ENCODE results near the gene SLC4A9.

Gene SLC4A9

GRCh38 chr5:140360681-140361479, 886 bp downstream of the SLC4A9 start:
- Histone ChIP-seq H3K27me3 (ENCODE audit: insufficient read depth, low read length, poor library complexity) (no peaks in the 10 kb centered on the region), H3K56ac (ENCODE audit: low read length) (no peak overlapping the region), H3K18ac (ENCODE audit: low read length) (no peak overlapping the region), H2BK15ac (replicated peaks; ENCODE audit: low read depth) (no peak overlapping the region), H4K5ac (ENCODE audit: low read length) (no peak overlapping the region), H2BK120ac (ENCODE audit: low read depth, low read length) (no peak overlapping the region), H2AK5ac (ENCODE audit: low read length) (no peak overlapping the region), H3K36me3 (ENCODE audit: control insufficient read depth, insufficient read depth, low read length) (no peaks in the 10 kb centered on the region), H3K23ac (ENCODE audit: low read length) (no peak overlapping the region), H3K4ac (ENCODE audit: low read depth, low read length) (no peak overlapping the region), H3K4me3 (ENCODE audit: low read length) (no peak overlapping the region), H2BK5ac (ENCODE audit: low read length) (no peak overlapping the region), H3K27ac (ENCODE audit: low read depth, low read length) (no peak overlapping the region), H3K9ac (ENCODE audit: low read length) (no peak overlapping the region), H3K4me1 (ENCODE audit: control insufficient read depth, low read depth, low read length) (no peaks in the 10 kb centered on the region), H3K4me2 (ENCODE audit: low read length) (no peak overlapping the region), H3K79me2 (ENCODE audit: control insufficient read depth, insufficient read depth, low read length) (no peaks in the 10 kb centered on the region), H4K8ac (ENCODE audit: low read depth, low read length) (no peak overlapping the region), H3K79me1 (ENCODE audit: low read length) (no peaks in the 10 kb centered on the region)
- DNase-seq = no peak
- no CpG with 5 or more reads among the region's 7 CpGs for WGBS (ENCODE audit: extremely low coverage, insufficient coverage, low lambda C conversion rate)

GRCh38 chr5:140361901-140362300, 1.9 kb downstream of the SLC4A9 start:
- Histone ChIP-seq H2BK15ac (replicated peaks; ENCODE audit: low read depth) (no peak overlapping the region), H3K27me3 (ENCODE audit: insufficient read depth, low read length, poor library complexity) (no peaks in the 10 kb centered on the region), H3K4me1 (ENCODE audit: control insufficient read depth, low read depth, low read length) (no peaks in the 10 kb centered on the region), H4K5ac (ENCODE audit: low read length) (no peak overlapping the region), H3K4me3 (ENCODE audit: low read length) (no peak overlapping the region), H3K4ac (ENCODE audit: low read depth, low read length) (no peak overlapping the region), H3K9ac (ENCODE audit: low read length) (no peak overlapping the region), H3K18ac (ENCODE audit: low read length) (no peak overlapping the region), H3K36me3 (ENCODE audit: control insufficient read depth, insufficient read depth, low read length) (no peaks in the 10 kb centered on the region), H3K27ac (ENCODE audit: low read depth, low read length) (no peak overlapping the region), H3K79me1 (ENCODE audit: low read length) (no peaks in the 10 kb centered on the region), H4K8ac (ENCODE audit: low read depth, low read length) (no peak overlapping the region), H3K79me2 (ENCODE audit: control insufficient read depth, insufficient read depth, low read length) (no peaks in the 10 kb centered on the region), H3K56ac (ENCODE audit: low read length) (no peak overlapping the region), H3K4me2 (ENCODE audit: low read length) (no peak overlapping the region), H2BK120ac (ENCODE audit: low read depth, low read length) (no peak overlapping the region), H3K23ac (ENCODE audit: low read length) (no peak overlapping the region), H2AK5ac (ENCODE audit: low read length) (no peak overlapping the region), H2BK5ac (ENCODE audit: low read length) (no peak overlapping the region)
- DNase-seq = no peak
- no CpG with 5 or more reads among the region's 2 CpGs for WGBS (ENCODE audit: extremely low coverage, insufficient coverage, low lambda C conversion rate)

DNA sequence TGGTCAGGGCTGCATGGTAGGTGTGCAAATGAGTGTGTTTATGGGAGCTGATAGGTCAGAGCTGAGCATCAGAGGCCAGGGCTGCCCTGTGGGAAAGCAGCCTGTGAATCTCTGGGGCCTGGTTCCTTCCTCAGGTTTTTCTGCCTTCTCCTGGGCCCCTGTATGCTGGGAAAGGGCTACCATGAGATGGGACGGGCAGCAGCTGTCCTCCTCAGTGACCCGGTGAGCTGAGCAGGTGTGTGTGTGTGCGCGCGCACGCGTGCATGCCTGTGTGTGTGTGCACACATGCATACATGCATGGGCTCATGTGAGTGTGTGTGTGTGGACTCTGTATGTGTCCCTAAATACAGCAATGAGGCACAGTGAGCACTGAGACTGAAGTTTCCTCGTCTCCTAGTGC, 2.3 kb downstream of the SLC4A9 start:
- DNase-seq = no peak
- Histone ChIP-seq H2AK5ac (ENCODE audit: low read length) (no peak overlapping the region), H3K18ac (ENCODE audit: low read length) (no peak overlapping the region), H3K56ac (ENCODE audit: low read length) (no peak overlapping the region), H3K4ac (ENCODE audit: low read depth, low read length) (no peak overlapping the region), H3K36me3 (ENCODE audit: control insufficient read depth, insufficient read depth, low read length) (no peaks in the 10 kb centered on the region), H3K27me3 (ENCODE audit: insufficient read depth, low read length, poor library complexity) (no peaks in the 10 kb centered on the region), H2BK5ac (ENCODE audit: low read length) (no peak overlapping the region), H3K79me1 (ENCODE audit: low read length) (no peaks in the 10 kb centered on the region), H3K79me2 (ENCODE audit: control insufficient read depth, insufficient read depth, low read length) (no peaks in the 10 kb centered on the region), H3K23ac (ENCODE audit: low read length) (no peak overlapping the region), H4K8ac (ENCODE audit: low read depth, low read length) (no peak overlapping the region), H3K27ac (ENCODE audit: low read depth, low read length) (no peak overlapping the region), H3K4me2 (ENCODE audit: low read length) (no peak overlapping the region), H2BK15ac (replicated peaks; ENCODE audit: low read depth) (no peak overlapping the region), H3K9ac (ENCODE audit: low read length) (no peak overlapping the region), H2BK120ac (ENCODE audit: low read depth, low read length) (no peak overlapping the region), H3K4me1 (ENCODE audit: control insufficient read depth, low read depth, low read length) (no peaks in the 10 kb centered on the region), H3K4me3 (ENCODE audit: low read length) (no peak overlapping the region), H4K5ac (ENCODE audit: low read length) (no peak overlapping the region)
- WGBS (ENCODE audit: extremely low coverage, insufficient coverage, low lambda C conversion rate) = no CpG with 5 or more reads among the region's 8 CpGs

DNA sequence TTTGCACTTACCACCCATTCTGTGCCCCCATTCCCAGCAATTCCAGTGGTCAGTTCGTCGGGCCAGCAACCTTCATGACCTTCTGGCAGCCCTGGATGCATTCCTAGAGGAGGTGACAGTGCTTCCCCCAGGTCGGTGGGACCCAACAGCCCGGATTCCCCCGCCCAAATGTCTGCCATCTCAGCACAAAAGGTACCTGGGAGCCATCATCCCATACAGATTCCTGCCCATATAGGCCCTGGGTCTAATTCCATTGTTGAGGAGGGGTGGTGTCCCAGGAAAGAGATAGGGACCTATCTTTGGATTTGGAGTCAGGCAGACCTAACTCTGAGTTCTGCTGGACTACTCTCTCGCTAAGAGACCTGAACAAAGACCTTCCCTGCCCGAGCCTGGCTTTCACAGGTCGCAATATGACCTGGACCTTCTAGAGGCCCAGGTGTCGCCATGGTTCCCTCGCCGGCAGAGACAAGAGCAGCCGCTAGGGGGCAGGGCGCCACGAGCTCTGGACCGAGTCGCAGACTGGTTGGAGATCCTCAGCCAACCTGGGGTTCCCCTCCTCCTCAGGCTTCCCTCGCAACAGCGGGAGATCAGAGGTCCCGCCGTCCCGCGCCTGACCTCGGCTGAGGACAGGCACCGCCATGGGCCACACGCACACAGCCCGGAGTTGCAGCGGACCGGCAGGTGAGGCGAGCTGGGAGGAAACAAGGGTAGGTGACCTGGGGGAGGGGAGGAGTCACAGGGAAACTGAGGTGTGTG, 3.1 kb downstream of the SLC4A9 start:
- peak overlapping the region; percentile 25 for H3K4me3 ChIP-seq (ENCODE audit: low read length)
- no peaks in the 10 kb centered on the region for H3K27me3 ChIP-seq (ENCODE audit: insufficient read depth, low read length, poor library complexity)
- no peaks in the 10 kb centered on the region for H3K79me1 ChIP-seq (ENCODE audit: low read length)
- peak; percentile 90 for DNase-seq
- H2BK120ac ChIP-seq (ENCODE audit: low read depth, low read length) = no peak overlapping the region
- H3K79me2 ChIP-seq (ENCODE audit: control insufficient read depth, insufficient read depth, low read length) = no peaks in the 10 kb centered on the region
- H3K4ac ChIP-seq (ENCODE audit: low read depth, low read length) = no peak overlapping the region
- H4K5ac ChIP-seq (ENCODE audit: low read length) = no peak overlapping the region
- whole genome bisulfite sequencing (ENCODE audit: extremely low coverage, insufficient coverage, low lambda C conversion rate) = no CpG with 5 or more reads among the region's 29 CpGs
- H2BK15ac ChIP-seq (replicated peaks; ENCODE audit: low read depth) = no peak overlapping the region
- no peak overlapping the region for H2BK5ac ChIP-seq (ENCODE audit: low read length)
- no peak overlapping the region for H3K18ac ChIP-seq (ENCODE audit: low read length)
- no peak overlapping the region for H4K8ac ChIP-seq (ENCODE audit: low read depth, low read length)
- H3K36me3 ChIP-seq (ENCODE audit: control insufficient read depth, insufficient read depth, low read length) = no peaks in the 10 kb centered on the region
- H3K27ac ChIP-seq (ENCODE audit: low read depth, low read length) = no peak overlapping the region
- no peak overlapping the region for H2AK5ac ChIP-seq (ENCODE audit: low read length)
- H3K4me1 ChIP-seq (ENCODE audit: control insufficient read depth, low read depth, low read length) = no peaks in the 10 kb centered on the region
- peak overlapping the region; percentile 72 for H3K9ac ChIP-seq (ENCODE audit: low read length)
- H3K23ac ChIP-seq (ENCODE audit: low read length) = no peak overlapping the region
- H3K56ac ChIP-seq (ENCODE audit: low read length) = peak overlapping the region; percentile 94
- peak overlapping the region; percentile 97 for H3K4me2 ChIP-seq (ENCODE audit: low read length)

- WGBS (ENCODE audit: extremely low coverage, insufficient coverage, low lambda C conversion rate) = no CpG with 5 or more reads among the region's 20 CpGs
- Histone ChIP-seq H3K4ac (ENCODE audit: low read depth, low read length) (no peak overlapping the region), H3K27me3 (ENCODE audit: insufficient read depth, low read length, poor library complexity) (no peaks in the 10 kb centered on the region), H3K18ac (ENCODE audit: low read length) (no peak overlapping the region), H3K79me1 (ENCODE audit: low read length) (no peaks in the 10 kb centered on the region), H3K23ac (ENCODE audit: low read length) (no peak overlapping the region), H2BK15ac (replicated peaks; ENCODE audit: low read depth) (no peak overlapping the region), H2BK120ac (ENCODE audit: low read depth, low read length) (no peak overlapping the region), H3K9ac (ENCODE audit: low read length) (peak overlapping the region; percentile 72), H3K4me2 (ENCODE audit: low read length) (peak overlapping the region; percentile 97), H3K79me2 (ENCODE audit: control insufficient read depth, insufficient read depth, low read length) (no peaks in the 10 kb centered on the region), H2BK5ac (ENCODE audit: low read length) (no peak overlapping the region), H3K4me1 (ENCODE audit: control insufficient read depth, low read depth, low read length) (no peaks in the 10 kb centered on the region), H4K8ac (ENCODE audit: low read depth, low read length) (no peak overlapping the region), H3K56ac (ENCODE audit: low read length) (peak overlapping the region; percentile 94), H3K36me3 (ENCODE audit: control insufficient read depth, insufficient read depth, low read length) (no peaks in the 10 kb centered on the region), H4K5ac (ENCODE audit: low read length) (no peak overlapping the region), H2AK5ac (ENCODE audit: low read length) (no peak overlapping the region), H3K4me3 (ENCODE audit: low read length) (no peak overlapping the region), H3K27ac (ENCODE audit: low read depth, low read length) (no peak overlapping the region)
- DNase-seq = no peak
Observed at GRCh38 chr5:140363631-140364471, 3.9 kb downstream of the SLC4A9 start.

Measured in mesendoderm (in vitro differentiated cells).